HepG2 (cell line): ENCODE measurements around the gene SEPTIN2. TPM values are rescaled to one million over a fixed set of nuclear protein-coding genes. Genes with fewer than 3 reads are reported as not detected.
A peak's percentile ranks its signal among the peaks of the same experiment; 100 is the strongest.
"Not testable (repeated sequence)": the region's sequence is repeated elsewhere in the genome, so short reads cannot be mapped to it uniquely, and the experiment has no call there.

Experiments used
- ATAC-seq: fragments of 200-7000 bp; cut with Tn5 transposase; 3 replicates; pipeline ENCODE4 v1.9.1; 2020; ENCODE audit warnings: mild to moderate bottlenecking, moderate library complexity
- BruUV-seq: library from RNA; stranded (reverse); fragments of 400-500 nt; replicated peaks from 2 replicates; lab custom pipeline; 2021; lab: Mats Ljungman, UMichigan
- CTCF ChIA-PET: fragments of 300-600 bp; formaldehyde crosslinking; extraction: SDS; loops from one replicate; lab custom pipeline; 2021; ENCODE audit warnings: low total read pairs, inconsistent platforms, low intra/inter-chr PET ratio; lab: Yijun Ruan, JAX
- POLR2A ChIA-PET: fragments of 350-600 bp; sonication (Branson Sonifier 250); formaldehyde crosslinking; loops from one replicate; lab custom pipeline; 2020; ENCODE audit warnings: antibody characterized with exemption, inconsistent platforms; lab: Yijun Ruan, JAX
- DNase-seq: peaks from one replicate; pipeline ENCODE4 v3.0.0-alpha.2; 2015; ENCODE audit warnings: low spot score
- FAIRE-seq: peaks from 3 replicates; lab custom pipeline; 2011; peaks lifted over from hg19 to GRCh38; lab: Jason Lieb, UNC
- H2AFZ ChIP-seq: one replicate; pipeline ENCODE4 v1.6.1; 2011; ENCODE audit warnings: low read length, inconsistent platforms
- H3K27ac ChIP-seq: fragments of 300-600 bp; 3 replicates; pipeline ENCODE4 v1.8.0; 2011; ENCODE audit warnings: mixed run types, mild to moderate bottlenecking, mixed read lengths, low read length, inconsistent platforms; ENCODE audit not compliant: insufficient read depth; ENCODE audit errors: extremely low read length
- H3K27me3 ChIP-seq, 2 experiments: fragments of 200-600 bp in 1 of 2; 2 replicates in 1 of 2; 3 replicates in 1 of 2; pipeline versions ENCODE4 v1.6.0 to v1.8.0; 2011; ENCODE audit warnings: low read length in 2 of 2, mild to moderate bottlenecking in 2 of 2, moderate library complexity in 2 of 2, inconsistent platforms in 1 of 2; ENCODE audit not compliant: insufficient read depth in 2 of 2, control insufficient read depth in 1 of 2
- H3K36me3 ChIP-seq, 2 experiments: fragments of 200-600 bp in 1 of 2; replicated peaks in 1 of 2; 2 replicates in 1 of 2; 3 replicates in 1 of 2; pipeline versions ENCODE4 v1.5.1 to v1.8.0; 2011; ENCODE audit warnings: low read length in 2 of 2, inconsistent platforms in 1 of 2; ENCODE audit not compliant: insufficient read depth in 2 of 2, control insufficient read depth in 1 of 2
- H3K4me1 ChIP-seq: 2 replicates; pipeline ENCODE4 v1.5.1; 2012; ENCODE audit warnings: low read length, inconsistent platforms; ENCODE audit not compliant: insufficient read depth
- H3K4me2 ChIP-seq: 2 replicates; pipeline ENCODE4 v1.6.0; 2011; ENCODE audit warnings: low read depth, low read length, inconsistent platforms
- H3K4me3 ChIP-seq, 3 experiments: fragments of 200-600 bp in 1 of 3; sonication (generic), shearing (Covaris generic) in 1 of 3; replicated peaks in 1 of 3; 2 replicates each; pipeline ENCODE4 v1.5.1; 2011 to 2016; ENCODE audit warnings: low read length in 3 of 3, inconsistent platforms in 2 of 3, low read depth in 2 of 3, mild to moderate bottlenecking in 2 of 3, control low read depth in 1 of 3, mixed read lengths in 1 of 3; ENCODE audit not compliant: insufficient read depth in 1 of 3
- H3K79me2 ChIP-seq: one replicate; pipeline ENCODE4 v1.6.1; 2011; ENCODE audit warnings: low read length, inconsistent platforms; ENCODE audit not compliant: insufficient read depth
- H3K9ac ChIP-seq: 2 replicates; pipeline ENCODE4 v1.6.0; 2011; ENCODE audit warnings: mild to moderate bottlenecking, low read depth, low read length, inconsistent platforms; ENCODE audit not compliant: insufficient read depth
- H3K9me3 ChIP-seq: 2 replicates; pipeline ENCODE4 v1.5.1; 2012; ENCODE audit warnings: mild to moderate bottlenecking, low read length
- H4K20me1 ChIP-seq: 2 replicates; pipeline ENCODE4 v1.6.0; 2011; ENCODE audit warnings: inconsistent platforms, mild to moderate bottlenecking, low read length, moderate library complexity; ENCODE audit not compliant: insufficient read depth
- MAFF ChIP-seq: IDR thresholded peaks from 2 replicates; pipeline ENCODE4 v1.6.1; 2011; ENCODE audit warnings: low read depth, low read length, improper control_type of control experiment
- MAFK ChIP-seq, 2 experiments: IDR thresholded peaks in 1 of 2; conservative IDR thresholded peaks in 1 of 2; 2 replicates each; pipeline ENCODE4 v1.6.1; 2011; ENCODE audit warnings: improper control_type of control experiment in 2 of 2, low read length in 2 of 2
- NBN ChIP-seq: fragments of 450-650 bp; conservative IDR thresholded peaks from 2 replicates; pipeline ENCODE4 v1.6.1; 2017
- NRL ChIP-seq: sonication (generic); formaldehyde crosslinking; IDR thresholded peaks from 2 replicates; pipeline ENCODE4 v1.5.0; 2020; ENCODE audit warnings: missing genetic modification reagents, mild to moderate bottlenecking, moderate library complexity, borderline replicate concordance
- SIX1 ChIP-seq: sonication (generic); formaldehyde crosslinking; IDR thresholded peaks from 2 replicates; pipeline ENCODE4 v1.4.0; 2020; ENCODE audit warnings: missing genetic modification reagents, borderline replicate concordance
- ZNF121 ChIP-seq: sonication (generic); formaldehyde crosslinking; IDR thresholded peaks from 2 replicates; pipeline ENCODE4 v1.5.0; 2020; ENCODE audit warnings: mild to moderate bottlenecking, missing genetic modification reagents
- WGBS: methylation state at CpG from one replicate; pipeline ENCODE4 v1.1.6; 2017; ENCODE audit warnings: low lambda C conversion rate; 5-methylcytosine and 5-hydroxymethylcytosine counted together
- in situ Hi-C: cut with HindIII; loops from 2 replicates; pipeline ENCODE4 v1.10.0; 2017; ENCODE audit warnings: low pct_unique_long_range_greater_than_20kb; ENCODE audit not compliant: extremely low pct_ligation_motif_present
- intact Hi-C: fragments of 100-400 bp; cut with micrococcal nuclease; formaldehyde crosslinking; loops from one replicate; pipeline ENCODE4 v1.10.0; 2022; ENCODE audit not compliant: unreplicated experiment
- polyA plus RNA-seq, 8 experiments: library from polyadenylated mRNA; depleted of rRNA in 3 of 8; stranded (reverse) in 7 of 8; unstranded in 1 of 8; fragments of >200 nt; fragmentation: Illumina TruSeq in 4 of 8; extraction: Trizol in 4 of 8; gene quantifications; 2 replicates each; pipeline versions ENCODE4 v1.2.1 to v1.2.3, GENCODE V29; 2011 to 2016; ENCODE audit warnings: low read depth in 4 of 8, missing spikeins in 1 of 8, mixed read lengths in 1 of 8; ENCODE audit not compliant: insufficient read depth in 1 of 8
- total RNA-seq, 5 experiments: library from RNA; depleted of rRNA; stranded (reverse); fragments of >200 nt; fragmentation: Illumina TruSeq; extraction: Trizol; gene quantifications; 2 replicates each; pipeline ENCODE4 v1.2.3, GENCODE V29; 2016; ENCODE audit warnings: low read depth in 1 of 5
- TF ChIP-seq, protein P1 (sequence below): sonication (generic); formaldehyde crosslinking; IDR thresholded peaks from 2 replicates; pipeline ENCODE4 v1.8.1; 2023; ENCODE audit warnings: mild to moderate bottlenecking, moderate library complexity, missing genetic modification reagents
- TF ChIP-seq, protein P2 (sequence below): sonication (generic); formaldehyde crosslinking; IDR thresholded peaks from 2 replicates; pipeline ENCODE4 v1.5.0; 2020; ENCODE audit warnings: mild to moderate bottlenecking, missing genetic modification reagents

Gene SEPTIN2
- total and polyA plus RNA-seq, 2 of the 13 experiments (the other 11 are each of a cell fraction or from before 2014, with no cell fraction given) = 493 to 733 TPM

DNA sequence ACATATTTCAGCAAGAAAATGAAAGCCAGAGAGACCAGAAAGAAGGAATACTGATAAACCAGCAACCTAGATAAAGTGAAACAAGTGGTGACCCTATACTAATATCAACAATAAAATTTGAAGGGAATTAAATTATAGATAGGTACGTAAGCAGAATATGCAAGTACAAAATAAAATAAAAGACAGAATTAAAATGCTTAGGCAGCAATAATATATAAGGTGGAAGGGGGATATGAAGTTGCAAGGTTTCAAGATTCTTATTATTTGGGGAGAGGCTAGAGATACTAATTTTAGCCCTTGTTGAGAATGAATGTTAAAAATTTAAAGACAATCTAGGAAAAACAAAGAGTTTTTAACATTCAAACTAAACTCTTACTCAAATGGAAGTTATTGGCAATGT lies 39.8 kb upstream of the SEPTIN2 start:
- no peak for TF ChIP-seq NBN
- no peak for TF ChIP-seq SIX1 (CRISPR knock-in tag)
- peak; percentile 85 for TF ChIP-seq MAFF
- TF ChIP-seq MAFK (conservative IDR thresholded peaks at IDR 0.05 in 1 of 2, IDR thresholded peaks at IDR 0.05 in 1 of 2; ENCODE audit: low read length in 2 of 2) = peak; percentile 77 to 89
- TF ChIP-seq, protein P1, sequence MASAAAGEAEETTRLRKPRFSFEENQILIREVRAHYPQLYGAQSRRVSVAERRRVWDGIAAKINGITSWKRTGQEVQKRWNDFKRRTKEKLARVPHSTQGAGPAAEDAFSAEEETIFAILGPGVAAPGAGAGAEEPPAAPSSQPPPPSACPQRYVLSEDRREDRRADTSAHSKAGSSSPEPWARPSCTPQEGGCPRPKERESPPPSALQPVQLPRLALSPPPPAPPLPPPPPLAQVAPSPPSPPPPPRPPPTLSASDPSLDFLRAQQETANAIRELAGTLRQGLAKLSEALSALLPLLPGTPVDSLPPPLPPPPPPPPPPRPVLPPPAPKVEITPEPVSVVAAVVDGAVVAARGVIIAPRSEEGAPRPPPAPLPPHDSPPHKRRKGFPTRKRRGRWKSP = no peak
- Histone ChIP-seq H3K4me2 (no peak overlapping the region), H3K27ac (no peak overlapping the region), H4K20me1 (peaks cover 13% of the 10 kb centered on the region), H3K27me3 (no peaks in the 10 kb centered on the region; a peak in 1 of 5 replicates), H3K9me3 (no peaks in the 10 kb centered on the region), H3K36me3 (no peaks in the 10 kb centered on the region; a peak in 1 of 5 replicates), H3K9ac (no peak overlapping the region), H3K4me1 (peaks cover 52% of the 10 kb centered on the region), H2AFZ (no peak overlapping the region), H3K79me2 (peaks cover 93% of the 10 kb centered on the region), H3K4me3 (no peak overlapping the region)
- ChIA-PET POLR2A (interaction anchor here (1.0 to 1.9 kb wide), 2 partner anchors 38 to 40 kb away, joined by 4 to 7 read pairs; partner anchors contain the start of genes HDLBP and SEPTIN2), CTCF (no interaction called here)
- no peak for FAIRE-seq
- 94% methylated on average over 1 of the region's 1 CpG for WGBS
- in situ Hi-C loops = no loop called here
- ATAC-seq = no peak
- intact Hi-C loops = loop anchor here (10.0 kb wide), 1 partner anchor 79 kb away; the partner anchor contains the start of gene FARP2
- DNase-seq = no peak
- no TSS peak for BruUV-seq

DNA sequence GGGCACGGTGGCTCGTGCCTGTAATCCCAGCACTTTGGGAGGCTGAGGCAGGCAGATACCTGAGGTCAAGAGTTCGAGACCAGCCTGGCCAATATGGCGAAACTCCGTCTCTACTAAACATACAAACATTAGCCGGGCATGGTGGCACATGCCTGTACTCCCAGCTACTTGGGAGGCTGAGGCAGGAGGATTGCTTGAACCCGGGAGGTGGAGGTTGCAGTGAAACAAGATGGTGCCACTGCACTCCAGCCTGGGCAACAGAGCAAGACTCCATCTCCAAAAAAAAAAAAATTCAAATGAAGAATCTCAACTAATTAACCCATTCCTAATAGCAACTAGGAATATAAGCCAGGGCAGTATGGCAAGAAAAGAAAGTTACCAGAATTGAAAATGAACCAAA lies 37.4 kb upstream of the SEPTIN2 start:
- CTCF ChIA-PET, H3K27me3 ChIP-seq, H4K20me1 ChIP-seq, in situ Hi-C loops, BruUV-seq, DNase-seq, H3K27ac ChIP-seq, H3K4me2 ChIP-seq, H3K36me3 ChIP-seq, H2AFZ ChIP-seq, H3K9ac ChIP-seq, FAIRE-seq, H3K4me3 ChIP-seq, H3K9me3 ChIP-seq, ATAC-seq: not testable (repeated sequence)
- Histone ChIP-seq H3K79me2 (peaks cover 97% of the 10 kb centered on the region), H3K4me1 (peaks cover 58% of the 10 kb centered on the region)
- WGBS = 94% methylated on average over 7 of the region's 7 CpGs
- intact Hi-C loops = loop anchor here (10.0 kb wide), 1 partner anchor 76 kb away; the partner anchor contains the start of gene FARP2
- POLR2A ChIA-PET = interaction anchor here (1.1 to 1.2 kb wide), 2 partner anchors 11 to 37 kb away, joined by 3 read pairs; partner anchors contain the start of gene HDLBP
- TF ChIP-seq ZNF121 (CRISPR knock-in tag) (peak; percentile 66; the same call in 1 of the 2 replicates), NRL (CRISPR knock-in tag) (0 out of 2 replicates have a peak, but pooled peaks have one; percentile 44)
- TF ChIP-seq, protein P2, sequence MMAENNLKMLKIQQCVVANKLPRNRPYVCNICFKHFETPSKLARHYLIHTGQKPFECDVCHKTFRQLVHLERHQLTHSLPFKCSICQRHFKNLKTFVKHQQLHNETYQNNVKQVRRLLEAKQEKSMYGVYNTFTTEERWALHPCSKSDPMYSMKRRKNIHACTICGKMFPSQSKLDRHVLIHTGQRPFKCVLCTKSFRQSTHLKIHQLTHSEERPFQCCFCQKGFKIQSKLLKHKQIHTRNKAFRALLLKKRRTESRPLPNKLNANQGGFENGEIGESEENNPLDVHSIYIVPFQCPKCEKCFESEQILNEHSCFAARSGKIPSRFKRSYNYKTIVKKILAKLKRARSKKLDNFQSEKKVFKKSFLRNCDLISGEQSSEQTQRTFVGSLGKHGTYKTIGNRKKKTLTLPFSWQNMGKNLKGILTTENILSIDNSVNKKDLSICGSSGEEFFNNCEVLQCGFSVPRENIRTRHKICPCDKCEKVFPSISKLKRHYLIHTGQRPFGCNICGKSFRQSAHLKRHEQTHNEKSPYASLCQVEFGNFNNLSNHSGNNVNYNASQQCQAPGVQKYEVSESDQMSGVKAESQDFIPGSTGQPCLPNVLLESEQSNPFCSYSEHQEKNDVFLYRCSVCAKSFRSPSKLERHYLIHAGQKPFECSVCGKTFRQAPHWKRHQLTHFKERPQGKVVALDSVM (CRISPR knock-in tag) = peak; percentile 54; the same call in 1 of the 2 replicates
